ENCODE results near the gene NOL4L.

NOL4L gene

DNA sequence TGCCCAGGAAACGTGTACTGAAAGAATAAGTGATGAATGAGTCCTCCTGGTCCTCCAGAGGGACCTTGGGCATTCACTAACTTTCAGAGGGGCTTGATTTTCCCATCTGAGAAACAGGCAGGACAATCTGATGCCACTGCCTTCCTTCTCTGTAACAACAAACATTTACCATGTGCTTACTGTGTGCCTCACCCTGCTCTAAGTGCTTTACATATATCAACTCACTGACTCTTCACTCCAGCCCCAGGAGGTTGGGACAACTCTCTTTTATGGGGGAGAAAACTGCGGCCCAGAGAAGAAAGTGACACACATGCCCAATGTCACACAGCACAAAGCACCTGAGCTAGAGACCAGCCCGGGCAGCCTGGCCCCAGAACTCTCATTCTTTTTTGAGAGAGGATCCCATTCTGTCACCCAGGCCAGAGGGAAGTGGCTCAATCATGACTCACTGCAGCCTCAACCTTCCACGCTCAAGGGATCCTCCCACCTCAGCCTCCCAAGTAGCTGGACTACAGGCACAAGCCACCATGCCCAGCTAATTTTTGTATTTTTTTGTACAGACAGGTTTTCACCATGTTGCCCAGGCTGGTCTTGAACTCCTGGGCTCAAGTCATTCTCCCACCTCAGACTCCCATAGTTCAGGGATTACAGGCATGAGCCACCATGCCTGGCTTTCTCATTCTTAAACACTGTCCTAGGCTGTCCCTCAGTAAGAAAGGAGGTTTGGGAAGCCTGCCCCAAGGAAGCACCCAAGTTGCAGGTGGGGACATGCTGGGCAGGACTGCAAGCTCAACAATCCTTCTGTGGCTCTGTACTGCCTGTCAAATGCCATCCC is 38.0 kb downstream of the NOL4L start:
- no peak for TF ChIP-seq EZH2 (IDR thresholded peaks at IDR 0.05)
- no peak for TF ChIP-seq FOXP2 (optimal IDR thresholded peaks at IDR 0.05; ENCODE audit: control extremely low read depth, extremely low read length, insufficient read depth)
- TF ChIP-seq POLR2AphosphoS5 (IDR thresholded peaks at IDR 0.05; ENCODE audit: borderline replicate concordance, low read depth, low read length) = no peak
- no peaks in the 10 kb centered on the region for H3K36me3 ChIP-seq (ENCODE audit: insufficient read depth, low read length)
- no peak overlapping the region for H3K27ac ChIP-seq
- no peak overlapping the region for H3K4me3 ChIP-seq
- no peak for DNase-seq (ENCODE audit: low read depth, low spot score)
- H3K9ac ChIP-seq (ENCODE audit: insufficient read length) = no peak overlapping the region
- peaks cover 4% of the 10 kb centered on the region; the same call in 1 of the 2 replicates for H3K9me3 ChIP-seq (ENCODE audit: low read depth, low read length)

DNA sequence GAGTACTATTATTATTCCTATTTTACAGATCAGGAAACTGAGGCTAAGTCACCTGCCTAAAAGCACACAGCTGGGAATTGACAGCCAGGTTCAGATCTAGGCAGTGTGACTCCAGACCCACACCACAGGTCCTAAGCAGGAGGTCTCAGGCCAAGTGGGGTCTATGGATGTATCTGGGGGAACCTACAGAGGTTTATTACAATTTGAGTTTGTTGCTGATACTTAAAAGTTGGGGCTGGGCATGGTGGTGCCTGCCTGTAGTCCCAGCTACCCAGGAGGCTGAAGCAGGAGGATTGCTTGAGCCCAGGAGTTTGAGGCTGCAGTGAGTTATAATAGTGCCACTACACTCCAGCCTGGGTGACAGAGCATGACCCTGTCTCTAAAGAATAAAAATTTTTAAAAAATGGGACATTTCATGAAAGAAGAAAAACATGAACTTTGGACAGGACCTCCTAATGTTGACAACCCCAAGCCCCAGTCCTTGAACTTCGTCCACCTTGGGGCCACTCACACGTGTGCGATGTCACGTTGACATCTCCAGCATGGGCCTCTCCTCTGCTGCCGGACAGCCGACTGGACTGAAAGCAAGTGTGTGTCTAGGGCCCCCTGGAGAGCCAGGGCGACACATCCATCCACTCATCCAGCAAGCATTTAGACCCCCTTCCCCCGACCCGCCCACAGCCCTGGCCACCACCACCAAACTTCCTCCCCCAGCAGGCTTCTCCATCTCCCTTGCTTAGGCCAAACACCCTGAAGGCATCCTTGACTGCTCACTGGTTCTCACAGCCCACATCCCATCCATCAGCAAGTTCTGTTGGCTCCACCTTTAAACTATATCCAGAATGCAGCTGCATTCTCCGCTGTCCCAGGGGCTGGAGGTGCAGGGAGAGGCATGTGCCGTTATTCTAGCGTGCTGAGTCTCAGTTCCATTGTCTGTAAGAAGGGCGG is 40.0 kb downstream of the NOL4L start:
- Histone ChIP-seq H3K9ac (ENCODE audit: insufficient read length) (no peak overlapping the region), H3K4me3 (no peak overlapping the region), H3K36me3 (ENCODE audit: insufficient read depth, low read length) (no peaks in the 10 kb centered on the region), H3K9me3 (ENCODE audit: low read depth, low read length) (peaks cover 4% of the 10 kb centered on the region; the same call in 1 of the 2 replicates), H3K27ac (no peak overlapping the region)
- no peak for TF ChIP-seq POLR2AphosphoS5 (IDR thresholded peaks at IDR 0.05; ENCODE audit: borderline replicate concordance, low read depth, low read length)
- no peak for TF ChIP-seq FOXP2 (optimal IDR thresholded peaks at IDR 0.05; ENCODE audit: control extremely low read depth, extremely low read length, insufficient read depth)
- TF ChIP-seq EZH2 (IDR thresholded peaks at IDR 0.05) = no peak
- DNase-seq (ENCODE audit: low read depth, low spot score) = no peak

DNA sequence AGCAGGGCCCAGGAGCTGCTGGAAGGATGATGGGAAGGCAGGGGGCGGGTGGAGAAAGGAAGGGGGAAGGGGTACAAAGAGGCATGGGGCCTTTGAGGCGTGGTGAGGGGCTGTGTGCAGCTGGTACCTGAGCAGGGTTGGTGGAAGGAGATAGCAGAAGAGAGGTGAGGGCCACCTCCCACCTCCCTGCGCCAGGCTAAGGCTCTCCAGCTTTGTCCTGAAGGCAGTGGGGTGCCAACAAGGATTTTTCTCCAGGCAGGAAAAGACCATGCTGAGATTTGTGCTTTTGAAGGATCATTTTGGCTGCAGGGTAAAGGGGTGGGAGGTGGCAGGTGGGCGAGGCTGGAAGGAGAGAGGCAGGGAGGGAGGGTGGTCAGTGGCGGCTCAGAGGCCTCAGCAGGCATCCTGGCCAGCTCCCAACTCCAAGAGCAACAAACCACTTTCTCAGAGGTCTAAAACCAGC is 40.8 kb downstream of the NOL4L start:
- H3K27ac ChIP-seq = no peak overlapping the region
- TF ChIP-seq EZH2 (IDR thresholded peaks at IDR 0.05) (no peak), POLR2AphosphoS5 (IDR thresholded peaks at IDR 0.05; ENCODE audit: borderline replicate concordance, low read depth, low read length) (no peak), FOXP2 (optimal IDR thresholded peaks at IDR 0.05; ENCODE audit: control extremely low read depth, extremely low read length, insufficient read depth) (no peak)
- no peak overlapping the region for H3K4me3 ChIP-seq
- no peaks in the 10 kb centered on the region for H3K36me3 ChIP-seq (ENCODE audit: insufficient read depth, low read length)
- no peak for DNase-seq (ENCODE audit: low read depth, low spot score)
- H3K9me3 ChIP-seq (ENCODE audit: low read depth, low read length) = peaks cover 4% of the 10 kb centered on the region; the same call in 1 of the 2 replicates
- H3K9ac ChIP-seq (ENCODE audit: insufficient read length) = no peak overlapping the region

DNA sequence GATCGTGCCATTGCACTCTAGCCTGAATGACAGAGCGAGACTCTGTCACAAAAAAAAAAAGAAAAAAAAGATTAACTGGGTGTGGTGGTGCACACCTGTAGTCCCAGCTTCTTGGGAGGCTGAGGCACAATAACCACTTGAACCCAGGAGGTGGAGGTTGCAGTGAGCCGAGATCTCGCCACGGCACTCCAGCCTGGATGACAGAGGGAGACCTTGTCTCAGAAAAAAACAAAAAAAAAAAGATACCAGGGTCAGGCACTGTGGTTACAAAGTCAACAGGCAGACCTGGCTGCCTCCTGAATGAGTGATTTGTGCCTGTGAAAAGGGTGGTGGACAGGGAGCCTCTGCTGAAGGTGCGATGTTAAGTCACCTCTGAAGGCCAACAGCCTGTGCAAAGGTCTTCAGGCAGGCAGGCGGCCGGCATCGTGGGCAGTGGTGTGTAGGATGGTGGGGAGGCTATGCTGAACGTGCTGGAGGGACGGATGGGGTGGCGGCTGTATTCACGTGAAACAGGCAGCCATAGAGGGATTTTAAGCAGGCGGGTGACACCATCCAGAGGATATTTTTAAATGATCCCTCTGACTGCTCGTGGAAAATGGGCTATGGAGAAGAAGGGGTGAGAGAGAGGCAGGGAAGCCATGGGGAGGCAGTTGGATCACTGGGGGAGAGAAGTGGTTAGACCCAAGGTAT is 41.4 kb downstream of the NOL4L start:
- Histone ChIP-seq H3K4me3 (no peak overlapping the region), H3K27ac (no peak overlapping the region), H3K9ac (ENCODE audit: insufficient read length) (no peak overlapping the region), H3K9me3 (ENCODE audit: low read depth, low read length) (no peaks in the 10 kb centered on the region), H3K36me3 (ENCODE audit: insufficient read depth, low read length) (no peaks in the 10 kb centered on the region)
- TF ChIP-seq POLR2AphosphoS5 (IDR thresholded peaks at IDR 0.05; ENCODE audit: borderline replicate concordance, low read depth, low read length) = no peak
- TF ChIP-seq EZH2 (IDR thresholded peaks at IDR 0.05) = no peak
- no peak for TF ChIP-seq FOXP2 (optimal IDR thresholded peaks at IDR 0.05; ENCODE audit: control extremely low read depth, extremely low read length, insufficient read depth)
- no peak for DNase-seq (ENCODE audit: low read depth, low spot score)

DNA sequence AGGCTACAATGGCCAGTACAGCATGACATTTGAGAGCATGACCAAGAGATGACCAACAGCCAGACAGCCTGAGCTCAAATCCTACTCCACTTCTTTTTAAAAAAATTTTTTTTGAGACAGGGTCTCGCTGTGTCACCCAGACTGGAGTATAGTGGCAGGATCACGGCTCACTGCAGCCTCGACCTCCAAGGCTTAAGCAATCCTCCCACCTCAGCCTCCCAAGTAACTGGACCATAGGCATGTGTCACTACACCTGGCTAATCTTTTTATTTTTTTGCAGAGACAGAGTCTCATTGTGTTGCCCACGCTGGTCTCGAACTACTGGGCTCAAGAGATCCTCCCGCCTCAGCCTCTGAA is 42.9 kb downstream of the NOL4L start:
- Histone ChIP-seq H3K27ac (no peak overlapping the region), H3K9me3 (ENCODE audit: low read depth, low read length) (no peaks in the 10 kb centered on the region), H3K36me3 (ENCODE audit: insufficient read depth, low read length) (no peaks in the 10 kb centered on the region), H3K4me3 (no peak overlapping the region), H3K9ac (ENCODE audit: insufficient read length) (no peak overlapping the region)
- no peak for DNase-seq (ENCODE audit: low read depth, low spot score)
- no peak for TF ChIP-seq EZH2 (IDR thresholded peaks at IDR 0.05)
- TF ChIP-seq POLR2AphosphoS5 (IDR thresholded peaks at IDR 0.05; ENCODE audit: borderline replicate concordance, low read depth, low read length) = no peak
- TF ChIP-seq FOXP2 (optimal IDR thresholded peaks at IDR 0.05; ENCODE audit: control extremely low read depth, extremely low read length, insufficient read depth) = no peak

DNA sequence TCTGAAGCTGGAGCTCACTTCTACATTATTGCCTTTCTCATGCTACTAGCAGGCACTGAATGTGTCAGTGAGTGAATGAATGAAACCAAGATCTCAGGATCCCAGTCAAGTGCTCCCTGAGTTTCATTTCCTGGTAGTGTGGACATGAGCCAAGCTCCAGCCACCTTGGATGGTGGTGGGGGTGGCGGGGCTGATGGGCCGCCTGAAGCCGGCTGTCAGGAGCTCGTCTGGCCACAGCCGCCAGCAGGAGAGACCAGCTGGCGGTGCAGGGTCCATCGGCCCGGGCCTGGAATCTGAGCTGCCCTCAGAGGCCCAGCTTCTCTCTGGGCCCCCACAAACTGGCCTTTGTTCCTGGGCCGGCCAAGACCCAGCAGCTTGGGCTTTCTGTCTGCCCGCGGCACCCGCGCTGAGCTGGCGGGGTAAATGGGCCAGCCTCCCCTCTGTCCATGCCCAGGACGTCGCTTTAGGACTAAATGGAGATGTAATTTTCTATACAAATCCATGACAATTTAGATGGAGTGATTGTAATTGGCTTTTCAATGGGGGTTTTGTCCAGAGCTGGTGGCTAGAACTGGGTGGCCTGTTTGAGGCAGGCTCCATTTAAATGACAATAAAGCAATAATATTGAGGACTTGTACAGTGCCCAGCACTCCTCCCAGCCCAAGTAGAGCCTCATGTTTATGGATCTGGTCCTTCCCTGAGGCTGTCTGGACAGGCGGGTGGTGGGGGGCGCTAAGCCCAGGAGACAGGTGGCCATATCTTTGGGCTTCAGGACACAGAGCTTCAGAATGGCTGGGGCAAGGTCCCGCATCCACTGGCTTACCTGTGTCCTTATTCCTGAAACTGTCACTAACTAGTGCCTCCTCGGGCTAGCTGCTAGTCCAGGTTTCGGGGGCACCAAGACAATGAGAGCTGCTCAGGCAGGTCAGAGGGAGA is 43.5 kb downstream of the NOL4L start:
- Histone ChIP-seq H3K4me3 (no peak overlapping the region), H3K9me3 (ENCODE audit: low read depth, low read length) (no peaks in the 10 kb centered on the region), H3K9ac (ENCODE audit: insufficient read length) (no peak overlapping the region), H3K27ac (no peak overlapping the region), H3K36me3 (ENCODE audit: insufficient read depth, low read length) (no peaks in the 10 kb centered on the region)
- DNase-seq (ENCODE audit: low read depth, low spot score) = no peak
- TF ChIP-seq POLR2AphosphoS5 (IDR thresholded peaks at IDR 0.05; ENCODE audit: borderline replicate concordance, low read depth, low read length) = no peak
- no peak for TF ChIP-seq EZH2 (IDR thresholded peaks at IDR 0.05)
- TF ChIP-seq FOXP2 (optimal IDR thresholded peaks at IDR 0.05; ENCODE audit: control extremely low read depth, extremely low read length, insufficient read depth) = no peak
